Fibroblast of pulmonary artery (primary cell): Measurements from ENCODE around the gene MARS1.

ENCODE experiments used
- DNase-seq: peaks from one replicate; pipeline ENCODE4 v3.0.0-alpha.2; 2010; ENCODE audit warnings: low read depth
- H3K4me3 ChIP-seq: replicated peaks from 2 replicates; pipeline ENCODE4 v1.5.1; 2011; ENCODE audit warnings: low read depth, mild to moderate bottlenecking, control low read depth, low read length, moderate library complexity
- TF ChIP-seq, protein P1 (sequence below): IDR thresholded peaks from 2 replicates; pipeline ENCODE4 v1.5.1; 2011; ENCODE audit warnings: mild to moderate bottlenecking, control low read depth, low read length, inconsistent platforms; ENCODE audit errors: missing control alignments

MARS1 gene

GRCh38 chr12:57524814-57525614 lies 37.1 kb downstream of the MARS1 start:
- DNase-seq: no peak
- TF ChIP-seq, protein P1, sequence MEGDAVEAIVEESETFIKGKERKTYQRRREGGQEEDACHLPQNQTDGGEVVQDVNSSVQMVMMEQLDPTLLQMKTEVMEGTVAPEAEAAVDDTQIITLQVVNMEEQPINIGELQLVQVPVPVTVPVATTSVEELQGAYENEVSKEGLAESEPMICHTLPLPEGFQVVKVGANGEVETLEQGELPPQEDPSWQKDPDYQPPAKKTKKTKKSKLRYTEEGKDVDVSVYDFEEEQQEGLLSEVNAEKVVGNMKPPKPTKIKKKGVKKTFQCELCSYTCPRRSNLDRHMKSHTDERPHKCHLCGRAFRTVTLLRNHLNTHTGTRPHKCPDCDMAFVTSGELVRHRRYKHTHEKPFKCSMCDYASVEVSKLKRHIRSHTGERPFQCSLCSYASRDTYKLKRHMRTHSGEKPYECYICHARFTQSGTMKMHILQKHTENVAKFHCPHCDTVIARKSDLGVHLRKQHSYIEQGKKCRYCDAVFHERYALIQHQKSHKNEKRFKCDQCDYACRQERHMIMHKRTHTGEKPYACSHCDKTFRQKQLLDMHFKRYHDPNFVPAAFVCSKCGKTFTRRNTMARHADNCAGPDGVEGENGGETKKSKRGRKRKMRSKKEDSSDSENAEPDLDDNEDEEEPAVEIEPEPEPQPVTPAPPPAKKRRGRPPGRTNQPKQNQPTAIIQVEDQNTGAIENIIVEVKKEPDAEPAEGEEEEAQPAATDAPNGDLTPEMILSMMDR: no peak
- H3K4me3 ChIP-seq: peak overlapping the region; percentile 92

- DNase-seq: no peak
- TF ChIP-seq, protein P1: no peak
- no peak overlapping the region for H3K4me3 ChIP-seq
Measured at GRCh38 chr12:57525615-57526383, 37.9 kb downstream of the MARS1 start.

- H3K4me3 ChIP-seq: no peak overlapping the region
- no peak for DNase-seq
- TF ChIP-seq, protein P1: no peak
Measured at GRCh38 chr12:57526477-57527126, 38.7 kb downstream of the MARS1 start.

DNA sequence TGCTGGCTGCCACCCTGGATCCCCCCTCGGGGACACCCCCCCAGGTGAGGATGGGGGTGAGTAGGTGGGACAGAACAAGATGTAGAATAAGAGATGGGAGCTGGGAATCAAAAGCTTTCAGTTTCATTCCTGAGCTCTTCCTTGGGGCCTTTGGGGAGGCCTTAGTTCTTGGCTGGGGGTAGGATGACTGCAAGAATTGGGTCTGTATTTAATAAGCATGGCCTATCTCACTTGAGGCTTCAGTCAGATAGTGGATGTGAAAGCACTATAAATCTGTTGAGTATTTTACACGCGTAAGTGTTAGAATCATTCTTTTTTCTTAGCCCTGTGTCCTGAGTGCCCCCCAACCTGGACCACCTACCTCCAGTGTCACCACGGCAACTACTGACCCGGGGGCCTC lies 39.3 kb downstream of the MARS1 start:
- DNase-seq: no peak
- TF ChIP-seq, protein P1: no peak
- no peak overlapping the region for H3K4me3 ChIP-seq

DNA sequence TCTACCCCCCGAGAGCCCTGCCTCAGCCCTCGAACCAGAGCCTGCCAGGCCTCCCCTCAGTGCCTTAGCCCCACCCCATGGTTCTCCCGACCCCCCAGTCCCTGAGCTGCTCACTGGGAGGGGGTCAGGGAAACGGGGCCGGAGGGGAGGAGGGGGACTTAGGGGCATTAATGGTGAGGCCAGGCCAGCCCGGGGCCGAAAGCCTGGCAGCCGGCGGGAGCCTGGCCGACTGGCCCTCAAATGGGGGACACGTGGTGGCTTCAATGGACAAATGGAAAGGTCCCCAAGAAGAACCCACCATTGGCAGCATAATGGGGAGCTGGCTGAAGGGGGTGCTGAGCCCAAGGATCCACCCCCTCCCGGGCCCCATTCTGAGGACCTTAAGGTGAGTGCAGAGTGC lies 40.3 kb downstream of the MARS1 start:
- H3K4me3 ChIP-seq: no peak overlapping the region
- TF ChIP-seq, protein P1: no peak
- DNase-seq: no peak

GRCh38 chr12:57528831-57529555 lies 41.1 kb downstream of the MARS1 start:
- TF ChIP-seq, protein P1: no peak
- no peak for DNase-seq
- H3K4me3 ChIP-seq: no peak overlapping the region
